ENCODE measurements around the gene RADIL.
A peak's percentile ranks its signal among the peaks of the same experiment; 100 is the strongest.

The RADIL gene

GRCh38 chr7:4889682-4890081, 6.2 kb upstream of the RADIL start:
- no peak overlapping the region for H3K4me3 ChIP-seq (ENCODE audit: low read depth, low read length)
- no peak for TF ChIP-seq CTCF (IDR thresholded peaks at IDR 0.05; ENCODE audit: low read depth, low read length)

GRCh38 chr7:4888161-4888560, 4.6 kb upstream of the RADIL start:
- H3K4me3 ChIP-seq (ENCODE audit: low read depth, low read length), result no peak overlapping the region
- no peak for TF ChIP-seq CTCF (IDR thresholded peaks at IDR 0.05; ENCODE audit: low read depth, low read length)

GRCh38 chr7:4886671-4887070, 3.2 kb upstream of the RADIL start:
- TF ChIP-seq CTCF (IDR thresholded peaks at IDR 0.05; ENCODE audit: low read depth, low read length), result no peak
- H3K4me3 ChIP-seq (ENCODE audit: low read depth, low read length), result no peak overlapping the region

- no peak overlapping the region for H3K4me3 ChIP-seq (ENCODE audit: low read depth, low read length)
- TF ChIP-seq CTCF (IDR thresholded peaks at IDR 0.05; ENCODE audit: low read depth, low read length), result no peak
These were observed 1.8 kb upstream of the RADIL start for GRCh38 chr7:4885317-4885807.

- TF ChIP-seq CTCF (IDR thresholded peaks at IDR 0.05; ENCODE audit: low read depth, low read length), result no peak
- no peak overlapping the region for H3K4me3 ChIP-seq (ENCODE audit: low read depth, low read length)
These were observed 648 bp upstream of the RADIL start for GRCh38 chr7:4884164-4884563.

GRCh38 chr7:4883033-4883371, 514 bp downstream of the RADIL start:
- H3K4me3 ChIP-seq (ENCODE audit: low read depth, low read length), result peak overlapping the region; percentile 37
- TF ChIP-seq CTCF (IDR thresholded peaks at IDR 0.05; ENCODE audit: low read depth, low read length), result no peak

- peak overlapping the region; percentile 37 for H3K4me3 ChIP-seq (ENCODE audit: low read depth, low read length)
- no peak for TF ChIP-seq CTCF (IDR thresholded peaks at IDR 0.05; ENCODE audit: low read depth, low read length)
These were observed 1.1 kb downstream of the RADIL start for GRCh38 chr7:4882169-4883032.
